Measurements from ENCODE around the gene SLX4IP. TPM values are rescaled to one million over a fixed set of nuclear protein-coding genes. Genes with fewer than 3 reads are reported as not detected.

SLX4IP gene
- total and polyA plus RNA-seq, 12 donors: 2.8 to 8.2 (median 4.8) TPM

DNA sequence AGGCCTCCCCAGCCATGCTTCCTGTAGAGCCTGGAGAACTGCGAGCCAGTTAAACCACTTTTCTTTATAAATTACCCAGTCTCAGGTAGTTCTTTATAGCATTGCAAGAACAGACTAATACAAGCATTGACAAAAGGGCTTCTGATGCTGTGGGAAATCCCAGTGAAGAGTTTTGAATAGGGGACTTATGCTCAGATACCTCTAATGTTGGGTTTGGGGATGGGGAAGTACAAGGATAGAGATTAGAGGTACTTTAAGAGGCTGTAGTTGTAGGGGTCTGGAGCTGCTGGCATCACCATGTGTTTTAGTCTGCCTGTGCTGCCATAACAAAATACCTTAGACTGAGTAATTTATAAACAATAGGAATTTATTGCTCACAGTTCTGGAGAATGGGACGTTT lies 8.8 kb downstream of the SLX4IP start:
- 88 to 97% (median 93%) methylated on average over 2 of the region's 2 CpGs for WGBS, 4 donors
- Histone ChIP-seq H3K4me1 (replicated peaks in 1 of 2) (peaks cover 0 to 11% of the 10 kb centered on the region in 2 donors), H3K36me3 (replicated peaks in 1 of 2) (no peaks in the 10 kb centered on the region), H3K4me3 (no peak overlapping the region), H3K9me3 (replicated peaks in 1 of 3) (no peaks in the 10 kb centered on the region), H3K27me3 (no peaks in the 10 kb centered on the region), H3K27ac (no peak overlapping the region)
- TF ChIP-seq, protein P1, sequence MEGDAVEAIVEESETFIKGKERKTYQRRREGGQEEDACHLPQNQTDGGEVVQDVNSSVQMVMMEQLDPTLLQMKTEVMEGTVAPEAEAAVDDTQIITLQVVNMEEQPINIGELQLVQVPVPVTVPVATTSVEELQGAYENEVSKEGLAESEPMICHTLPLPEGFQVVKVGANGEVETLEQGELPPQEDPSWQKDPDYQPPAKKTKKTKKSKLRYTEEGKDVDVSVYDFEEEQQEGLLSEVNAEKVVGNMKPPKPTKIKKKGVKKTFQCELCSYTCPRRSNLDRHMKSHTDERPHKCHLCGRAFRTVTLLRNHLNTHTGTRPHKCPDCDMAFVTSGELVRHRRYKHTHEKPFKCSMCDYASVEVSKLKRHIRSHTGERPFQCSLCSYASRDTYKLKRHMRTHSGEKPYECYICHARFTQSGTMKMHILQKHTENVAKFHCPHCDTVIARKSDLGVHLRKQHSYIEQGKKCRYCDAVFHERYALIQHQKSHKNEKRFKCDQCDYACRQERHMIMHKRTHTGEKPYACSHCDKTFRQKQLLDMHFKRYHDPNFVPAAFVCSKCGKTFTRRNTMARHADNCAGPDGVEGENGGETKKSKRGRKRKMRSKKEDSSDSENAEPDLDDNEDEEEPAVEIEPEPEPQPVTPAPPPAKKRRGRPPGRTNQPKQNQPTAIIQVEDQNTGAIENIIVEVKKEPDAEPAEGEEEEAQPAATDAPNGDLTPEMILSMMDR (IDR thresholded peaks at IDR 0.05): no peak
- intact Hi-C loops (cut with DNase I): no loop called here
- DNase-seq: no peak

DNA sequence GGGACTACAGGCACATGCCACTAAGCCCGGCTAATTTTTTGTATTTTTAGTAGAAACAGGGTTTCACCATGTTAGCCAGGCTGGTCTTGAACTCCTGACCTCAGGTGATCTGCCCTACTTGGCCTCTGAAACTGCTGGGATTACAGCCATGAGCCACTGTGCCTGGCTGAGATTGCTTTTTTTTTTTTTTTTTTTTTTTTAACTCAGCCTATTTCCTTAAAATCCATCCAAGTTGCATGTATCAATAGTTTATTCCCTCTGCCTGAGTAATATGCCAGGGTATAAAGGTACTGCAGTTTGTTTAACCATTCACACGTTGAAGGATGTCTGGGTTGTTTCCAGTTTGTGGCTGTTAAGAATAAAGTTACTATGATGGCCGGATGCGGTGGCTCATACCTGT lies 10.7 kb downstream of the SLX4IP start:
- intact Hi-C loops (cut with DNase I): no loop called here
- H3K4me1 ChIP-seq (replicated peaks in 1 of 2): peaks cover 0 to 11% of the 10 kb centered on the region in 2 donors
- 84 to 92% (median 90%) methylated on average over 4 of the region's 4 CpGs for WGBS, 4 donors
- no peak overlapping the region for H3K4me3 ChIP-seq
- H3K36me3 ChIP-seq (replicated peaks in 1 of 2): no peaks in the 10 kb centered on the region
- no peak for TF ChIP-seq POLR2A (IDR thresholded peaks at IDR 0.05)
- TF ChIP-seq, protein P1 (IDR thresholded peaks at IDR 0.05): no peak
- DNase-seq: no peak
- H3K27ac ChIP-seq: no peak overlapping the region
- no peaks in the 10 kb centered on the region for H3K27me3 ChIP-seq
- no peaks in the 10 kb centered on the region for H3K9me3 ChIP-seq (replicated peaks in 1 of 3)

DNA sequence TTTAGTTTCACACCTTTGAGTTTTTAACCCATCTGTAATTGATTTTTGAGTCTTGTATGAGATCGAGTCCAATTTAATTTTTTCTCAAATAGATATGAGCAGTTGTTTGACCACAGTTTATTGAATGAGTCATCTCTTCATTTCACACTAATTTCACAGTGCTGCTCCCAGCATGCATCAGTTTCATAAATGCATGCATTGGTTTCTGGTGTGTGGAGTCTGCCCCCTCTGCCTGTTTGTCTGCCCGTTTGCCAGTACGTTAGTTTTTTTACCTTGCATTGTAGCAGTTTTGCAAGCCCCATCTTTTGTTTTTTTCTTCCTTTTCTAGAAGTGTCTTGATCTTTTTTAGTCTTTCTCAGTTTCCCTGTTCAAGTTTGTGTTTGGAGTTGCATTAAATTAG lies 11.9 kb downstream of the SLX4IP start:
- H3K36me3 ChIP-seq (replicated peaks in 1 of 2): no peaks in the 10 kb centered on the region
- intact Hi-C loops (cut with DNase I): no loop called here
- TF ChIP-seq, protein P1 (IDR thresholded peaks at IDR 0.05): no peak
- no peak for TF ChIP-seq POLR2A (IDR thresholded peaks at IDR 0.05)
- H3K9me3 ChIP-seq (replicated peaks in 1 of 3): no peaks in the 10 kb centered on the region
- no peaks in the 10 kb centered on the region for H3K27me3 ChIP-seq
- H3K4me1 ChIP-seq (replicated peaks in 1 of 2): peaks cover 0 to 11% of the 10 kb centered on the region in 2 donors
- no peak overlapping the region for H3K27ac ChIP-seq
- peak in 1 of 7 donors; percentile 22 for DNase-seq
- H3K4me3 ChIP-seq: peak overlapping the region in 1 of 4 donors; percentile 28
- 24 to 47% (median 36%) methylated on average over 3 of the region's 3 CpGs for WGBS, 4 donors

DNA sequence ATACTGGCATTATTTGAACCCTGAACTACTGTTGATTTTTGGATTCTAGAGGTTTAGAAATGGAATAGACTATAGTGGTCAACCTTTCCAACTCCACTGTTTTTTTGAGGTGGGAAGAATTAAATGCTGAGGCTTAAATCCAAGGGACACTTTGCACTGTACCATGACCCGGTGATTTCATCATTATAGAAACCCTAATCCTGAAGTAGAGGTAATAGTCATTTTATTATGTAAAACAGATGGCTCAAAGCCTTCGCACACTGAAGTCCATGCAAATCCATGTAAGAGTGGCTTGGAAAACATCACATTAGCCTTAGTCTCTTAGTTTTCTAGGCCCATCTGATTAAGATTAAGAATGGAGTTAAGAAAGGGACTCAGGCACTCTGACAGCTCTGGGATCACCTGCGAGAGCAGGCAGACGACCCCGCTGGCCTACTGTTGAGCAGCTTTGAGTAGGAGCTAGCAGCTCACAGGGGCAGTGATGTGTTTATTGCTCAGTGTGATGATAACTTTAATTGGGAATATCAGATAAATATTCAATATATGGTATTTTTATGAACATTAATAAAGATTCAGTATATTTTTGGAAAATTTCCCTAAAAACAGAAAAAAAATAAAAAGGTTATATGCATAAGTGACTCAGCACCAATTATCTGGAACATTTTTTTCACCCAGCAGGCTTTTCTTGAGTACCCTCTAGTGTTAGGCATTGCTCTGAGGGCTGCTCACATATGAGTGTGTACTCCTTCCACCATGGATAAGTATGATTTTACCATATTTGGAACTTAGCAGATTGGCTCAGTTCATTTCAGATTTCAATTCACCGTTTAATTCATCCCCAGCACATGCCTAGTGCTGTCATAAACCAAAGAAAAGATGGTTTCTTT lies 13.4 kb downstream of the SLX4IP start:
- no peaks in the 10 kb centered on the region for H3K27me3 ChIP-seq
- DNase-seq: no peak
- intact Hi-C loops (cut with DNase I): no loop called here
- 86 to 91% (median 89%) methylated on average over 6 of the region's 6 CpGs for WGBS, 4 donors
- H3K4me1 ChIP-seq (replicated peaks in 1 of 2): peaks cover 0 to 14% of the 10 kb centered on the region in 2 donors
- no peaks in the 10 kb centered on the region for H3K9me3 ChIP-seq (replicated peaks in 1 of 3)
- no peaks in the 10 kb centered on the region for H3K36me3 ChIP-seq (replicated peaks in 1 of 2)
- TF ChIP-seq POLR2A (IDR thresholded peaks at IDR 0.05): no peak
- TF ChIP-seq, protein P1 (IDR thresholded peaks at IDR 0.05): no peak
- no peak overlapping the region for H3K4me3 ChIP-seq
- H3K27ac ChIP-seq: no peak overlapping the region

Measured in adrenal gland (tissue), 12 donors.